T-helper 2 cell treated with Interferon-gamma antibody and Interleukin-4, amounts not matched to agents 100 ng/mL and 5 ng/mL, for 36 hours (primary cell): ENCODE results near the gene IRAK2. TPM values are rescaled to one million over a fixed set of nuclear protein-coding genes. Genes with fewer than 3 reads are reported as not detected.
"Not testable (repeated sequence)": the region's sequence is repeated elsewhere in the genome, so short reads cannot be mapped to it uniquely, and the experiment has no call there.

ENCODE experiments used
- intact Hi-C: fragments of 100-400 bp; cut with micrococcal nuclease; formaldehyde crosslinking; loops from one replicate; pipeline ENCODE4 v1.15.1; 2023
- total RNA-seq: library from RNA; stranded (reverse); gene quantifications from 2 replicates; pipeline ENCODE4 v1.2.3, GENCODE V29; 2022

IRAK2 gene
- total RNA-seq, 1 donor from 2014 or later, result 1.5 TPM

- intact Hi-C loops, result loop anchor here (1.0 to 10.0 kb wide), 14 partner anchors 10 to 852 kb away; partner anchors contain the start of genes ARPC4, BRK1, BRPF1 and CRELD1
Observed at GRCh38 chr3:10248184-10248983, 83.7 kb downstream of the IRAK2 start, which contains the start of gene TATDN2. Gene TATDN2, plus strand, starts transcription at chr3:10248459. Its CDS starts 742 bp downstream, at chr3:10249201.

GRCh38 chr3:10248984-10249748, 84.4 kb downstream of the IRAK2 start:
- intact Hi-C loops, result loop anchor here (1.0 to 10.0 kb wide), 14 partner anchors 11 to 852 kb away; partner anchors contain the start of genes ARPC4, BRK1, BRPF1 and CRELD1

- intact Hi-C loops, result loop anchor here (2.0 to 10.0 kb wide), 7 partner anchors 13 to 853 kb away; partner anchors contain the start of genes ARPC4, CRELD1, EMC3 and JAGN1
Observed at GRCh38 chr3:10249833-10250232, 85.1 kb downstream of the IRAK2 start.

GRCh38 chr3:10251006-10251405, 86.3 kb downstream of the IRAK2 start:
- intact Hi-C loops, result no loop called here

GRCh38 chr3:10253731-10254130, 89.0 kb downstream of the IRAK2 start:
- intact Hi-C loops, result no loop called here

- intact Hi-C loops, result no loop called here
Observed at GRCh38 chr3:10255835-10256234, 91.1 kb downstream of the IRAK2 start.

- intact Hi-C loops, result no loop called here
Observed at GRCh38 chr3:10259036-10259435, 94.3 kb downstream of the IRAK2 start.

GRCh38 chr3:10259798-10260197, 95.1 kb downstream of the IRAK2 start:
- intact Hi-C loops, result loop anchor here (5.0 kb wide), 2 partner anchors 32 to 327 kb away; partner anchors contain the start of gene CRELD1

- intact Hi-C loops, result loop anchor here (5.0 kb wide), 2 partner anchors 33 to 328 kb away; partner anchors contain the start of gene CRELD1
Observed at GRCh38 chr3:10260211-10260701, 95.5 kb downstream of the IRAK2 start.

GRCh38 chr3:10262027-10262426, 97.3 kb downstream of the IRAK2 start:
- intact Hi-C loops, result loop anchor here (2.0 to 5.0 kb wide), 3 partner anchors 13 to 330 kb away; partner anchors contain the start of genes CRELD1 and TATDN2

GRCh38 chr3:10263646-10264363, 99.1 kb downstream of the IRAK2 start:
- intact Hi-C loops, result loop anchor here (2.0 to 5.0 kb wide), 3 partner anchors 15 to 332 kb away; partner anchors contain the start of genes CRELD1 and TATDN2

GRCh38 chr3:10265833-10266232, 101.1 kb downstream of the IRAK2 start:
- intact Hi-C loops, result no loop called here

GRCh38 chr3:10266936-10267335, 102.2 kb downstream of the IRAK2 start:
- intact Hi-C loops, result not testable (repeated sequence)

GRCh38 chr3:10268116-10268515, 103.4 kb downstream of the IRAK2 start:
- intact Hi-C loops, result no loop called here

- intact Hi-C loops, result no loop called here
Observed at GRCh38 chr3:10268930-10269329, 104.2 kb downstream of the IRAK2 start.

GRCh38 chr3:10269443-10269842, 104.7 kb downstream of the IRAK2 start:
- intact Hi-C loops, result no loop called here

- intact Hi-C loops, result not testable (repeated sequence)
Observed at GRCh38 chr3:10272476-10272875, 107.8 kb downstream of the IRAK2 start.

GRCh38 chr3:10272977-10273376, 108.3 kb downstream of the IRAK2 start:
- intact Hi-C loops, result no loop called here

- intact Hi-C loops, result no loop called here
Observed at GRCh38 chr3:10273702-10274305, 109.1 kb downstream of the IRAK2 start.

GRCh38 chr3:10274601-10275000, 109.9 kb downstream of the IRAK2 start:
- intact Hi-C loops, result no loop called here
